DND-41 (cell line): ENCODE results near the gene PCDH9.

Source experiments
- EZH2 ChIP-seq: IDR thresholded peaks from 3 replicates; pipeline ENCODE4 v1.6.1; 2012; ENCODE audit warnings: borderline replicate concordance, low read depth, mild to moderate bottlenecking, moderate library complexity, low read length, inconsistent platforms; ENCODE audit not compliant: severe bottlenecking
- TF ChIP-seq, protein P1 (sequence below): IDR thresholded peaks from 2 replicates; pipeline ENCODE4 v1.5.1; 2012; ENCODE audit warnings: borderline replicate concordance, low read length, moderate library complexity, mild to moderate bottlenecking; ENCODE audit not compliant: poor library complexity, severe bottlenecking; ENCODE audit errors: extremely low read depth

DNA sequence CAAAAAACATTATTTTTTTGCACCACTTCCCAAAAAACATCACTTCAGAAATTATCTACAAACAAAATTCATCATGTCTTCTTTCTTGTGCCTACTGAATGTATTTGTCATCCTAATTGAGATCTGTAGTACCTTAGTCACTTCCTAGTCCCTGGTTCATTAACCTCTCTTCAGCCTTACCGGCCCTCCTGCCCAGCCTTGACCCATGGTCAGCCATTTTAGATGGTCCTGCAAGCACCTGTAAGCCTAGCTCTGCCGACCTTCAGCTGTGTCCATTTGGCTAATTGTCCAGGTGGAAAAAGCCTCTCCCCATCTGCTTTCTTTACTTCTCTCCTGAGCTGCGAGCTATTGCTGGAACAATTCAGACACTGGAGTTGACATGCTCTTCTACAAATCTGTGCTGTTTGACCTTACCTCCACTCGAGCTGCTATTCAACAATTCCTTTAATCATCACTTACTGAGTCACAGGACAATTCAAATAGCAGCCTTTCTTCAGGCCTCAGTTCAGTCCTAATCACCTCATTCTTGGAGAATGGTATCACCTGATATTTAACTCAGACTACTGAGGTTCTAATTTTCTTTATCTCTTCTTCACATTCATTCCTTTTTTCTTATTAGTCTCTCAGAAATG is 882.5 kb downstream of the PCDH9 start:
- no peak for TF ChIP-seq EZH2
- TF ChIP-seq, protein P1, sequence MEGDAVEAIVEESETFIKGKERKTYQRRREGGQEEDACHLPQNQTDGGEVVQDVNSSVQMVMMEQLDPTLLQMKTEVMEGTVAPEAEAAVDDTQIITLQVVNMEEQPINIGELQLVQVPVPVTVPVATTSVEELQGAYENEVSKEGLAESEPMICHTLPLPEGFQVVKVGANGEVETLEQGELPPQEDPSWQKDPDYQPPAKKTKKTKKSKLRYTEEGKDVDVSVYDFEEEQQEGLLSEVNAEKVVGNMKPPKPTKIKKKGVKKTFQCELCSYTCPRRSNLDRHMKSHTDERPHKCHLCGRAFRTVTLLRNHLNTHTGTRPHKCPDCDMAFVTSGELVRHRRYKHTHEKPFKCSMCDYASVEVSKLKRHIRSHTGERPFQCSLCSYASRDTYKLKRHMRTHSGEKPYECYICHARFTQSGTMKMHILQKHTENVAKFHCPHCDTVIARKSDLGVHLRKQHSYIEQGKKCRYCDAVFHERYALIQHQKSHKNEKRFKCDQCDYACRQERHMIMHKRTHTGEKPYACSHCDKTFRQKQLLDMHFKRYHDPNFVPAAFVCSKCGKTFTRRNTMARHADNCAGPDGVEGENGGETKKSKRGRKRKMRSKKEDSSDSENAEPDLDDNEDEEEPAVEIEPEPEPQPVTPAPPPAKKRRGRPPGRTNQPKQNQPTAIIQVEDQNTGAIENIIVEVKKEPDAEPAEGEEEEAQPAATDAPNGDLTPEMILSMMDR = no peak
